Hematopoietic multipotent progenitor cell treated with erythropoietin and hydrocortisone succinate and interleukin-3 and kit ligand, for 6 days (in vitro differentiated cells): ENCODE measurements around the gene KIF16B.
"Not testable (repeated sequence)": the region's sequence is repeated elsewhere in the genome, so short reads cannot be mapped to it uniquely, and the experiment has no call there.

Experiments used
- DNase-seq: peaks from one replicate; pipeline ENCODE4 v3.0.0-alpha.2; 2015

Gene KIF16B

GRCh38 chr20:16553684-16554083, 19.6 kb downstream of the KIF16B start:
- no peak for DNase-seq

GRCh38 chr20:16553101-16553500, 20.1 kb downstream of the KIF16B start:
- no peak for DNase-seq

- no peak for DNase-seq
Measured at GRCh38 chr20:16552015-16552414, 21.2 kb downstream of the KIF16B start.

DNA sequence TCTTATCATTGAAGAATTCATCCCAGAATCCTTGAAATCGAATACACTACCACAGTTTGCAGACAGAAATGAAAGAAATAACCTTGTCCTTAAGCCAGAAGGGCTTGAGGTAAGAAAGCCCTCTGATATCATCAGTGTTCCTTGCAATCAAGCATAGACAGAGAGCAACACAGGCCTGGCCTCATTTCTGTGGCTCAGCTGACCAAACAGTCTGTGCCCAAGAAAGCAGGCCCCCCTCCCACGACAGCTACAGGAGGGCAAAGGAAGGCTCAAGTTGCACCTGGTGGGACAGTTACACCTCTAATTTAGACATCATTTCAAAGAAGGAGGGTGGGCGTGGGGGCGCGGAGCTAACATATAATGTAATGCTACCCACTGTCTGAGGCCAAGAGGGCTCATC, 21.6 kb downstream of the KIF16B start:
- DNase-seq = no peak

- DNase-seq = no peak
Measured at GRCh38 chr20:16548068-16548672, 25.1 kb downstream of the KIF16B start.

DNA sequence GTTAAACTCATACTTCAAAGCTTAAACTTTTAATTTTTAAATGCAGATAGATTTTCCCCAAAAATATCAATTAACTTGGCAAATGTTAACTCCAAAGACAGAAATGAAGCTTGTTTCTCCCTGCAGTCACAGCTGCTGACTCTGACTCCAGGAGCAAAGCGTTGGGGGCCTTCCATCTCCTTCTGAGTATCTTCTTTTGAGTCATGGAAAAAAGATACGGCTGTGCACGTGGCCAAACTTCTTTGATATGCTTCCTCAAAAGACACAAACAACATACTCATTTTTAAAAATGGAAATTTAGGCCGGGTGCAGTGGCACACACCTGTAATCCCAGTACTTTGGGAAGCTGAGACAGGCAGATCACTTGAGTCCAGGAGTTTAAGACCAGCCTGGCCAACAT, 28.3 kb downstream of the KIF16B start:
- DNase-seq = no peak

DNA sequence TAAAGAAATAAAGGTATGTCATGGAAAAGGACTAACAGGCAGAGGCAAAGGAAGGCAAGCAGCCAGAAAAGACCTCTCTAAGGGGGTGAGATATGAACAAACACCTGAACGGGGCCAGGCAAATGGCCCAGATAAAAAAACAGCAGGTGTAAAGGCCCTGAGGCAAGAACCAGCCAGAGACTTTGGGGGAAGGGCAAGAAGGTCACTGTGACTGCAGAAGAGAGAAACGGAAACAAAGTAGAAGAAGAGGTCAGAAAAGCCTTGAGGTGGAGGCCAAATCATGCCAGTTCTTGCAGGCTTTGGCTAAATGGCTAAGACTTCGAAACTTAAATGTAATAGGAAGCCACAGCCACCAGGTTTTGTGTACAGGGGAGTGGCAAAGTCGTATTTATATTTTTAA, 30.8 kb downstream of the KIF16B start:
- no peak for DNase-seq

DNA sequence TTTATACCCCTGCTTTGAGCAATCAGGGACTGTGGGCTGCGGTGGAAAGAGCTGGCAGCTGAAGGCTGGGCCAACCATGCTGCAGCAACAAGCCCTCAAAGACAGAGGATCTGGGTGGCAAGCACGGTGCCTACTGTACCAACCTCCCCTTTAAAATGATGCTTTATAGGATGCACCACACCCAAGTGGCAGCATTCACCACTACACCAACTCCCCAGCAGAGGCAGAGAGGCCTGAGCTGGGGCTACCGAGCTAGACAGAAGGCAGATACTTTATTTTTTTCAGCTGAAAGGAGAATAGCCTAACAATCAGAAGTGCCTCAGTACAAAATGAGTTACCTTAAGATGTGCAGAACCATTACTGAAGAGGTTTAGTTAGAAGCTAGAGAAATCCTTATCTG, 31.4 kb downstream of the KIF16B start:
- no peak for DNase-seq

DNA sequence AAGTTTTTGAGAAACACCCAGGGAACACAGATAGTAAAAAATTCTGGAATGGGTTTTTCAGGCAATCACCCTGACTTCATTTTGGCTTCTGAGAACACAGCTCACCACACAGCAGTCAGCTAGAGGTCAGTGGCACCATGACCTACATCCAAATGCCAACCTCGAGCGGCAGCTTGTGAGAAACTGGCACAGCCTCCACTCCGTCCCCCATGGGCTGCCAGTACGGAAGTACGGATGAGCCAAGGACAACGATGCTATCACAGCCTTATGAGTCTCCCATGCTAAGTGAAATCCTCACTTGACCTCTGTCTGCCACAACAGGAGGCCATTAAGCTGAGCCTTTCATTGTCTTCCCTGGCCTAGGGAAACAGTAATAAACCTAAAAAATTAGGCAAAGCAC, 32.0 kb downstream of the KIF16B start:
- no peak for DNase-seq

GRCh38 chr20:16539280-16540021, 33.8 kb downstream of the KIF16B start:
- no peak for DNase-seq

GRCh38 chr20:16538779-16539178, 34.5 kb downstream of the KIF16B start:
- no peak for DNase-seq

DNA sequence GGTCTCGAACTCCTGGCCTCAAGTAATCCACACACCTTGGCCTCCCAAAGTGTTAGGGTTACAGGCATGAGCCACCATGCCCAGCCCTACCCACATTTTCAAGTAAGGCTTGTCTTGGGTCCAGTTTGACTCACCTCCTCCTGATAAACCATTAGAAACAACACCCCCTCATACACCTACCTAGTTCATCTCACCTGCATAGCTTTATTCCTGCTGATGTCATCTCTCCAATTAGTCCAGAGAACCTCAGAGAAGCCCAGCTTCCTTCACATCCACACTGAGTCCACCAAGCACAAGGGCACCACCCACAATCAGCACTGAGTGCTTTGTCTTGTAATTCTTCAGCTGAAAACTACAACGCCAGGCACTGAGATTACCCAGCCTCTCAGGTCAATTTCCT, 35.3 kb downstream of the KIF16B start:
- DNase-seq = no peak

DNA sequence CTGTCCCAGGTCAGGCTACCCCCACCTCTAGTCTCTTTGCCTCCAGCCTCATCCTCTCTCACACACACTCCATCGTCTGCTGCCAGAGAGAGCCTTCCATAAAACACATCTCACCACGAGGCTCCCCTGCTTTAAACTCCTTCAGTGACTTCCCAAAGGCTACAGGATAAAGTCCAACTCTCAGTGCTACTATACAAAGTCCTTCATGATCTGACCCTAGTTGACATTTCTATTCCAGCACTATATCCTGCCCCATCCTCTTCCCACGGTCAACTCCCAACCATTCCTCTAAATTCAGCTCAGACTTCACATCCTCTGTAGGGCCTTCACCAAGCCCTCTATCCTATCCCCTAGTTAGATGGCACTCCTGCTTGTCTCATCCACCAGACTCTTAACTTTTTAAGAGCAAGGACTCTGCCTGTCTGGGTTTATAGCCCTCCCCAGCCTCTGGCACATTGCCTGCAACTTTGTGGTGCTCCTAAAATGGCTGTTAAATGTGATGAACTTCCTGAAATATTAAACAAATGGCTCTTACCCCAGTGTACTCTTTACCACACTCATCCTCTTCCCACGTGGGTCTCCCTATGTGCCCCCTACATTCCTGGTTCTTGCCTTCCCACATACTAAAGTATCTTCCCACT, 36.1 kb downstream of the KIF16B start:
- no peak for DNase-seq

DNA sequence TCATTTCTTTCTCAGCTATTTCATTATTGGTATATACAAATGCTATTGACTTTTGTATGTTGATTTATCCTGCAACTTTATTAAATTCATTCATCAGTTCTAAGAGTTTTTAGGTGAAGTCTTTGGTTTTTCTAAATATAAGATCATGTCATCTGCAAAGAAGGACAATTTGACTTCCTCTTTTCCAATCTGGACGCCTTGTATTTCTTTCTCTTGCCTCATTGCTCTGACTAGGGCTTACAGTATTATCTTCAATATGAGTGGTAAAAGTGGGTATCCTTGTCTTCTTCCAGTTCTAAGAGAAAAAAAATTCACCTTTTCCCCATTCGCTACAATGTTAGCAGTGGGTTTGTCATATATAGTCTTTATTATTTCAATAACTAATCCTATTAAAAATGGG, 38.0 kb downstream of the KIF16B start:
- DNase-seq = no peak

DNA sequence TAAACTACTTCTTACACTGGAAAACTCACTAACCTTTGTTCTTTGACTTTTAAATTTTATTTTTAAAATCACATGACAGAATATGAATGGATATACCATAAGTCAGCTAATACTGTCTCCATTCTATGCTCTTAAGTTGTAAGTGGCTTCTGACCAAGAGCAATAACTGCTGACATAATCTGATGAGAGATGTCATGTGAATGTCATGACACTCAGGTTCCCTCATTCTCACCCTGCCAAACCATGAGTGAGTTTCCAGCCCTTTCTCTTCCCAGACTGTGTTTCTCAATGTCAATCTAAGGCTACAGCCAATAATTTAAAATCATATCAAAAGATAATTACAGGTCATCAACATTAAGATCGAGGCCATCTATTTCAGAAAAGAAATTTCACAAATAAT, 39.7 kb downstream of the KIF16B start:
- DNase-seq = no peak

- DNase-seq = no peak
Measured at GRCh38 chr20:16531485-16531884, 41.8 kb downstream of the KIF16B start.

- DNase-seq = no peak
Measured at GRCh38 chr20:16530201-16530681, 43.0 kb downstream of the KIF16B start.

- DNase-seq = no peak
Measured at GRCh38 chr20:16528078-16528477, 45.2 kb downstream of the KIF16B start.

DNA sequence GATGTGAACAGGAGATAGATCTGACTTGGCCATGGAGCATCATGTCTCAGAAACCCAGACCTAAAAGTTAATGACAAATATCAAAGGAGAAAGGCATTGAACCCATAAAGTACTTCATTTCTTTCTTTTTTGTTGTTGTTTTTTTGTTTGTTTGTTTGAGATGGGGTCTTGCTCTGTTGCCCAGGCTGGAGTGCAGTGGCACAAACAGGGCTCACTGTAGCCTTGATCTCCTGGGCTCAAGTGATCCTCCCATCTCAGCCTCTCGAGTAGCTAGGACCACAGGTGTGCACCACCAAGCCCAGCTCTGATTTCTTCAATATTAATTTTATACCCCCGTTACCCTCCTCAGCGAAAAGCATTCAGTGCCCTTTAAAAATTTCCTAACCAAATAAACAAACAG, 45.8 kb downstream of the KIF16B start:
- no peak for DNase-seq

DNA sequence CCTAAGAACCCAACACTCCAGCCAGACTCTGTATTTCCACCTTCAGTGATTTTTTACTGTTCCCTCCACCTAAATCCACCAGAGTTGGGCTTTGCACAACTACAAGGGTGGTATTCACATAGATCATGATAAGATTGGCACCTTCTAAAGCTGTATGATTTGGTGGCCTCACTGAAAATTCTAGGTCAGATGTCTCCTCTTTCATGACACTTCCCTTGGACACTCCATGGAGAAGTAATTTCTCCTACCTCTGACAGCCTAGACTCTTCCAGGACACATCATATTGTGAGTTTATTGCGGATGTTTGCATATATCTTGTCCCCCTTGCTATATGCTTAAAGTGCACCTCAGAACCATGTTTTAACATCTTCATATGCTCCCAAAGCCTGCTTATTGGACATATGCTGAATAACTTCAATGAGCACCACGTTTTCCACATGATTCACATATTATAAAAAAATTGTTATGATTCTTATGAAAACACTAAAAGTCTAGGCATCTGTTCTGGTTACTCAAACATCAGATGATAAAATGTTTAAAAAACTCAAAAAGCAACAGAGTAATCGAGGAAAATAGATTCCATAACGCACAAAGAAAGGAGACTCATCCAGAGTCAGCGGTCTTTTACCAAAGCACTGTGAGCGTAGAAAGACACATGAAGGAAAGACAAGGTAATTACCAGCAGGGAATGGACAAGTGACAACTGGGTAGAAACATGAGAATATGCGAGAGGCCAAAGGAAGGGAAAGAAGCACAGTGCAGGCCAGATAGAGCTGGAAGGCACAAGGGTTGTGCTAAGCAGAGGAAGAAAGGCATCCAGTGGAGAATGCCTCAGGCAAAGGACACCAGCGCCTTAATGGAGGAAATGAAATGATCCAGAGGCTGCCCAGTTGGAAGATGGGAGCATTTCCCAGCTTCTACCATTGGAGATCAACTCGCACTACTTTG, 46.5 kb downstream of the KIF16B start:
- DNase-seq = no peak

DNA sequence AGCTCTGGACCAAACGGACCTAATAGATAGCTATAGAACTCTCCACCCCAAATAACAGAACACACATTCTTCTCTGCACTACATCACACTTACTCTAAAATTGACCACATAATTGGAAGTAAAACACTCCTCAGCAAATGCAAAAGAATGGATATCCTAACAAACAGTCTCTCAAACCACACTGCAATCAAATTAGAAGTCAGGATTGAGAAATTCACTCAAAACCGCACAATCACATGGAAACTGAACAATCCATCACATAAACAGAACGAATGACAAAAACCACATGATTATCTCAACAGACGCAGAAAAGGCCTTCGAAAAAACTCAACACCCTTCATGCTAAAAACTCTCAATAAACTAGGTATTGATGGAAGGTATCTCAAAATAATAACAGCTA, 50.6 kb downstream of the KIF16B start:
- not testable (repeated sequence) for DNase-seq

- no peak for DNase-seq
Measured at GRCh38 chr20:16520154-16520553, 53.1 kb downstream of the KIF16B start.

DNA sequence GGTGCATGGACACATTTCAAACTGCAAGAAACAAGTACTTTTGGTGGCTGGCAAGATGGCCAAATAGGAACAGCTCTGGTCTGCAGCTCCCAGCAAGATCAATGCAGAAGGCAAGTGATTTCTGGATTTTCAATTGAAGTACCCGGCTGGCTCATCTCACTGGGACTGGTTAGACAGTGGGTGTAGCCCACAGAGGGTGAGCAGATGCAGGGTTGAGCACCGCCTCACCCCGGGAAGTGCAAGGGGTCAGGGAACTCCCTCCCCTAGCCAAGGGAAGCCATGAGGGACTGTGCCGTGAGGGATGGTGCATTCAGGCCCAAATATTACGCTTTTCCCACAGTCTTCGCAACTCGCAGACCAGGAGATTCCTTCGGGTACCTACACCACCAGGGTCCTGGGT, 53.6 kb downstream of the KIF16B start:
- DNase-seq = not testable (repeated sequence)
